ENCODE results near the gene SIAH1. TPM values are rescaled to one million over a fixed set of nuclear protein-coding genes. Genes with fewer than 3 reads are reported as not detected.
"Not testable (repeated sequence)": the region's sequence is repeated elsewhere in the genome, so short reads cannot be mapped to it uniquely, and the experiment has no call there.

SIAH1 gene
- total and polyA plus RNA-seq, 2 experiments from 2014 or later, result 26.9 to 46.4 TPM

GRCh38 chr16:48420437-48420836, 35.2 kb upstream of the SIAH1 start:
- H3K4me1 ChIP-seq (ENCODE audit: low read depth), result no peaks in the 10 kb centered on the region
- no peak overlapping the region for H3K4me3 ChIP-seq
- no peaks in the 10 kb centered on the region for H3K9me3 ChIP-seq (ENCODE audit: low read depth)

DNA sequence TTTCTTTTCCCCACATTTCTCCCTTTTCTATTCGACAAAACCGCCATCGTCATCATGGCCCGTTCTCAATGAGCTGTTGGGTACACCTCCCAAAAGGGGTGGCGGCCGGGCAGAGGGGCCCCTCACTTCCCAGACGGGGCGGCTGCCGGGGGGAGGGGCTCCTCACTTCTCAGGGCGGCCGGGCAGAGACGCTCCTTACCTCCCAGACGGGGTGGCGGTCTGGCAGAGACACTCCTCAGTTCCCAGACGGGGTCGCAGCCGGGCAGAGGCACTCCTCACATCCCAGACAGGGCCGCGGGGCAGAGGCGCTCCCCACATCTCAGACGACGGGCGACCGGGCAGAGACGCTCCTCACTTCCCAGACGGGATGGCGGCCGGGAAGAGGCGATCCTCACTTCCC, 31.4 kb upstream of the SIAH1 start:
- not testable (repeated sequence) for H3K27ac ChIP-seq; H3K36me3 ChIP-seq; DNase-seq (ENCODE audit: low read depth in 1 of 2, low spot score in 1 of 2); H3K4me1 ChIP-seq (ENCODE audit: low read depth); H3K9me3 ChIP-seq (ENCODE audit: low read depth); H3K4me3 ChIP-seq; H3K27me3 ChIP-seq

More at GRCh38 chr16:48420437-48420836, 35.2 kb upstream of the SIAH1 start:
- no peak overlapping the region for H3K27ac ChIP-seq
- TF ChIP-seq, protein P1, sequence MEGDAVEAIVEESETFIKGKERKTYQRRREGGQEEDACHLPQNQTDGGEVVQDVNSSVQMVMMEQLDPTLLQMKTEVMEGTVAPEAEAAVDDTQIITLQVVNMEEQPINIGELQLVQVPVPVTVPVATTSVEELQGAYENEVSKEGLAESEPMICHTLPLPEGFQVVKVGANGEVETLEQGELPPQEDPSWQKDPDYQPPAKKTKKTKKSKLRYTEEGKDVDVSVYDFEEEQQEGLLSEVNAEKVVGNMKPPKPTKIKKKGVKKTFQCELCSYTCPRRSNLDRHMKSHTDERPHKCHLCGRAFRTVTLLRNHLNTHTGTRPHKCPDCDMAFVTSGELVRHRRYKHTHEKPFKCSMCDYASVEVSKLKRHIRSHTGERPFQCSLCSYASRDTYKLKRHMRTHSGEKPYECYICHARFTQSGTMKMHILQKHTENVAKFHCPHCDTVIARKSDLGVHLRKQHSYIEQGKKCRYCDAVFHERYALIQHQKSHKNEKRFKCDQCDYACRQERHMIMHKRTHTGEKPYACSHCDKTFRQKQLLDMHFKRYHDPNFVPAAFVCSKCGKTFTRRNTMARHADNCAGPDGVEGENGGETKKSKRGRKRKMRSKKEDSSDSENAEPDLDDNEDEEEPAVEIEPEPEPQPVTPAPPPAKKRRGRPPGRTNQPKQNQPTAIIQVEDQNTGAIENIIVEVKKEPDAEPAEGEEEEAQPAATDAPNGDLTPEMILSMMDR (IDR thresholded peaks at IDR 0.05; ENCODE audit: low read depth, low read length), result no peak
- H3K27me3 ChIP-seq, result no peaks in the 10 kb centered on the region
- no peaks in the 10 kb centered on the region for H3K36me3 ChIP-seq
- no peak for DNase-seq (ENCODE audit: low read depth in 1 of 2, low spot score in 1 of 2)

DNA sequence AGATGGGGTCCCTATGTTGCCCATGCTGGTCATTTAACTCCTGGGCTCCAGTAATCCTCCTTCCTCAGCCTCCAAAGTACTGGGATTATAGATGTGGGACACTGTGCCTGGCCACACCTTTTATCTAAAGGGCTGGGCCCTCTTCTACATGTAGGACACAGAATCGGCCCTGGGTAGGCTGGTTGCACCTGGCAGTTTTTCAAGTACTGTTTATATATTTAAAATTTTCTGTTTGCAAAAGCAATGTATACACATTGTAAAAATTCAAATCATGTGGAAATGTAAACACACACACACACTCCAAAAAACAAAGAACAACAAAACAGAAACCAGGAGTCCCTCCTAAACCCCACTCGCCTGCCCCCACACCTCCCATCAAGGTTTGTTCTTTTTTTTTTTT, 28.1 kb upstream of the SIAH1 start:
- Histone ChIP-seq H3K36me3 (no peaks in the 10 kb centered on the region), H3K9me3 (ENCODE audit: low read depth) (no peaks in the 10 kb centered on the region), H3K27me3 (no peaks in the 10 kb centered on the region), H3K4me3 (no peak overlapping the region), H3K27ac (no peak overlapping the region), H3K4me1 (ENCODE audit: low read depth) (no peaks in the 10 kb centered on the region)
- no peak for DNase-seq (ENCODE audit: low read depth in 1 of 2, low spot score in 1 of 2)
- TF ChIP-seq, protein P1 (IDR thresholded peaks at IDR 0.05; ENCODE audit: low read depth, low read length), result no peak

- DNase-seq (ENCODE audit: low read depth in 1 of 2, low spot score in 1 of 2), result peak in 1 of 2 donors; percentile 98
- no peaks in the 10 kb centered on the region for H3K4me1 ChIP-seq (ENCODE audit: low read depth)
- TF ChIP-seq, protein P1 (IDR thresholded peaks at IDR 0.05; ENCODE audit: low read depth, low read length), result no peak
- H3K27ac ChIP-seq, result no peak overlapping the region
- no peaks in the 10 kb centered on the region for H3K9me3 ChIP-seq (ENCODE audit: low read depth)
- H3K4me3 ChIP-seq, result no peak overlapping the region
- H3K36me3 ChIP-seq, result no peaks in the 10 kb centered on the region
- H3K27me3 ChIP-seq, result no peaks in the 10 kb centered on the region
Measured at GRCh38 chr16:48409839-48410632, 24.8 kb upstream of the SIAH1 start.

DNA sequence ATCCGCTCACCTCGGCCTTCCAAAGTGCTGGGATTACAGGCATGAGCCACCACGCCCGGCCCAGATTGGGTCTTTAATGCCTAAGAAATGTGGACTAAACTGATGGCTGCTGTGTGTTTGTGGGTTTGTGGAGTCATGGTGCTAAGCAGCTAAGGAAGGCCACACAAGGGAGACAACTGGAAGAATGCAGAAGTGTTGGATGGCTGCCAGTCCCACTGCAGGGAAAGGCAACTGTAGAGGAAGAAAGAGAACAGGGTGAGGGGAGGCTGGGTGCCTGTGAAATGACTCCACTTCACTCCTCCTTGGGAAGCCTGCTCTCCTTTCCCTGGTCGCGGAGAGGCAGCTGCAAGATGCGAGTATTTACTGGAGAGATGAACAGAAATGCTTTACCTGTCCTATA, 23.5 kb upstream of the SIAH1 start:
- TF ChIP-seq, protein P1 (IDR thresholded peaks at IDR 0.05; ENCODE audit: low read depth, low read length), result no peak
- DNase-seq (ENCODE audit: low read depth in 1 of 2, low spot score in 1 of 2), result peak in 1 of 2 donors; percentile 89
- H3K27ac ChIP-seq, result no peak overlapping the region

DNA sequence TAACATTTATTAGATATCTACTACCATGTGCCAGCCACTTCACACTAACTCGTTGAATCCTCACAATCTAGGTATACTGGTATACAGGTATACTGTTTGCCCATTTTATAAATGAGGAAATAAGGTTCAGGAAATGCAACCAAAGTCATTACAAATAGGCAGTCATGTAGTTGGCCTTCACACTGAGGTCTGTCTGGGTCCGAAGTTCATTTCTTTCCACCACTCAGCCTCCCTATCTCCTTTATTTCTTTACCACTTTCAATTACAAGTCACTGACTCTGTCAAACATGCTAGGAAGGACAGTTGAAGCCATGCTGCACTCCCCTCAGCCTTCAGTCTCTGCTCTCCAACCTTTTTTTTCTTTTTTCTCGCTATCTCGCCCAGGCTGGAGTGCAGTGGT, 20.7 kb upstream of the SIAH1 start:
- Histone ChIP-seq H3K36me3 (no peaks in the 10 kb centered on the region), H3K9me3 (ENCODE audit: low read depth) (no peaks in the 10 kb centered on the region), H3K27me3 (no peaks in the 10 kb centered on the region), H3K4me1 (ENCODE audit: low read depth) (no peaks in the 10 kb centered on the region), H3K4me3 (no peak overlapping the region), H3K27ac (no peak overlapping the region)
- TF ChIP-seq, protein P1 (IDR thresholded peaks at IDR 0.05; ENCODE audit: low read depth, low read length), result no peak
- DNase-seq (ENCODE audit: low read depth in 1 of 2, low spot score in 1 of 2), result no peak

More for the DNA sequence above, 23.5 kb upstream of the SIAH1 start:
- H3K9me3 ChIP-seq (ENCODE audit: low read depth), result no peaks in the 10 kb centered on the region
- no peaks in the 10 kb centered on the region for H3K27me3 ChIP-seq
- no peaks in the 10 kb centered on the region for H3K4me1 ChIP-seq (ENCODE audit: low read depth)
- H3K4me3 ChIP-seq, result no peak overlapping the region
- no peaks in the 10 kb centered on the region for H3K36me3 ChIP-seq

All from cardiac muscle cell (in vitro differentiated cells and primary cell).